ENCODE data around the gene SKAP2.

DNA sequence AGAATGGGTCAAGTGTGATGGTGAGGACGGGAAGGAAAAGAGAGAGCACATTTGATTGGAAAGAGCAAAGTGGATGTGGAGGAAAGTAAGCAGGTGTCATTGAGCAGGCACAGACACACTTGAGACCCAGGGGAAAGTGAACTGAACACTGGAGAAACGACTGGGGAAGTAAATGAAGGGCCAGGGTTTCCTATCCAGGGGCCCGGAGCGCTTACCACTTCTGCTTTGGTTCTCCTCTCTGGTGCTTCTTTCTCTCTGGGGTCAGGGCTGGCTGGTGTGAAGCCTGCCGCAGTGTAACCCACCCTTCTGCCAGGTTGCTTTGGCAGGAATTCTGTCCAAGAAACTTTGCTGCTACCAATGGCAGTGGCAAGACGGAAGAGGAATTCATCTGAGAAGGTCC, 219.3 kb downstream of the SKAP2 start:
- TF ChIP-seq, protein P1, sequence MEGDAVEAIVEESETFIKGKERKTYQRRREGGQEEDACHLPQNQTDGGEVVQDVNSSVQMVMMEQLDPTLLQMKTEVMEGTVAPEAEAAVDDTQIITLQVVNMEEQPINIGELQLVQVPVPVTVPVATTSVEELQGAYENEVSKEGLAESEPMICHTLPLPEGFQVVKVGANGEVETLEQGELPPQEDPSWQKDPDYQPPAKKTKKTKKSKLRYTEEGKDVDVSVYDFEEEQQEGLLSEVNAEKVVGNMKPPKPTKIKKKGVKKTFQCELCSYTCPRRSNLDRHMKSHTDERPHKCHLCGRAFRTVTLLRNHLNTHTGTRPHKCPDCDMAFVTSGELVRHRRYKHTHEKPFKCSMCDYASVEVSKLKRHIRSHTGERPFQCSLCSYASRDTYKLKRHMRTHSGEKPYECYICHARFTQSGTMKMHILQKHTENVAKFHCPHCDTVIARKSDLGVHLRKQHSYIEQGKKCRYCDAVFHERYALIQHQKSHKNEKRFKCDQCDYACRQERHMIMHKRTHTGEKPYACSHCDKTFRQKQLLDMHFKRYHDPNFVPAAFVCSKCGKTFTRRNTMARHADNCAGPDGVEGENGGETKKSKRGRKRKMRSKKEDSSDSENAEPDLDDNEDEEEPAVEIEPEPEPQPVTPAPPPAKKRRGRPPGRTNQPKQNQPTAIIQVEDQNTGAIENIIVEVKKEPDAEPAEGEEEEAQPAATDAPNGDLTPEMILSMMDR (IDR thresholded peaks at IDR 0.05; ENCODE audit: borderline replicate concordance, extremely low read depth, low read length, poor library complexity, severe bottlenecking), result no peak
- no peak for TF ChIP-seq EZH2 (IDR thresholded peaks at IDR 0.05; ENCODE audit: borderline replicate concordance, low read depth, low read length, severe bottlenecking)
